Peyer's patch (tissue), 4 donors: ENCODE results near the gene DMPK.

Source experiments
- POLR2A ChIP-seq, 2 donors: fragments of 450-650 bp; IDR thresholded peaks; one replicate each; pipeline ENCODE4 v1.5.1; 2017; ENCODE audit warnings: antibody characterized with exemption in 2 of 2, mild to moderate bottlenecking in 2 of 2, moderate library complexity in 2 of 2
- TF ChIP-seq, protein P1 (sequence below), 6 experiments: fragments of 450-650 bp in 4 of 6; fragments of 200-600 bp in 2 of 6; sonication (generic) in 1 of 6; IDR thresholded peaks; one replicate each; pipeline ENCODE4 v1.5.1; 2017 to 2019; ENCODE audit warnings: antibody characterized with exemption in 6 of 6, mild to moderate bottlenecking in 3 of 6, moderate library complexity in 1 of 6

- no peak for TF ChIP-seq POLR2A (IDR thresholded peaks at IDR 0.05)
- TF ChIP-seq, protein P1, sequence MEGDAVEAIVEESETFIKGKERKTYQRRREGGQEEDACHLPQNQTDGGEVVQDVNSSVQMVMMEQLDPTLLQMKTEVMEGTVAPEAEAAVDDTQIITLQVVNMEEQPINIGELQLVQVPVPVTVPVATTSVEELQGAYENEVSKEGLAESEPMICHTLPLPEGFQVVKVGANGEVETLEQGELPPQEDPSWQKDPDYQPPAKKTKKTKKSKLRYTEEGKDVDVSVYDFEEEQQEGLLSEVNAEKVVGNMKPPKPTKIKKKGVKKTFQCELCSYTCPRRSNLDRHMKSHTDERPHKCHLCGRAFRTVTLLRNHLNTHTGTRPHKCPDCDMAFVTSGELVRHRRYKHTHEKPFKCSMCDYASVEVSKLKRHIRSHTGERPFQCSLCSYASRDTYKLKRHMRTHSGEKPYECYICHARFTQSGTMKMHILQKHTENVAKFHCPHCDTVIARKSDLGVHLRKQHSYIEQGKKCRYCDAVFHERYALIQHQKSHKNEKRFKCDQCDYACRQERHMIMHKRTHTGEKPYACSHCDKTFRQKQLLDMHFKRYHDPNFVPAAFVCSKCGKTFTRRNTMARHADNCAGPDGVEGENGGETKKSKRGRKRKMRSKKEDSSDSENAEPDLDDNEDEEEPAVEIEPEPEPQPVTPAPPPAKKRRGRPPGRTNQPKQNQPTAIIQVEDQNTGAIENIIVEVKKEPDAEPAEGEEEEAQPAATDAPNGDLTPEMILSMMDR (IDR thresholded peaks at IDR 0.05) = no peak
These were observed 45.3 kb upstream of the DMPK start for GRCh38 chr19:45827459-45828093.
